T-helper 22 cell (primary cell): ENCODE results near the gene XRCC6.
"Not testable (repeated sequence)": the region's sequence is repeated elsewhere in the genome, so short reads cannot be mapped to it uniquely, and the experiment has no call there.

Experiments
- DNase-seq: peaks from one replicate; pipeline ENCODE4 v3.0.0-alpha.2; 2020; ENCODE audit warnings: low read depth

Gene XRCC6

GRCh38 chr22:41650821-41651220, 29.7 kb downstream of the XRCC6 start:
- DNase-seq: no peak

GRCh38 chr22:41654322-41654721, 33.2 kb downstream of the XRCC6 start:
- DNase-seq: no peak

- no peak for DNase-seq
Observed at GRCh38 chr22:41656556-41656955, 35.5 kb downstream of the XRCC6 start.

- no peak for DNase-seq
Observed at GRCh38 chr22:41657709-41658108, 36.6 kb downstream of the XRCC6 start.

GRCh38 chr22:41658869-41659268, 37.8 kb downstream of the XRCC6 start:
- DNase-seq: no peak

GRCh38 chr22:41659941-41660340, 38.8 kb downstream of the XRCC6 start:
- DNase-seq: no peak

GRCh38 chr22:41660416-41660815, 39.3 kb downstream of the XRCC6 start:
- no peak for DNase-seq

- DNase-seq: no peak
Observed at GRCh38 chr22:41661088-41661487, 40.0 kb downstream of the XRCC6 start.

GRCh38 chr22:41661713-41662112, 40.6 kb downstream of the XRCC6 start:
- DNase-seq: no peak

GRCh38 chr22:41663594-41663993, 42.5 kb downstream of the XRCC6 start:
- not testable (repeated sequence) for DNase-seq

- DNase-seq: no peak
Observed at GRCh38 chr22:41664490-41664889, 43.4 kb downstream of the XRCC6 start.

- DNase-seq: no peak
Observed at GRCh38 chr22:41664951-41665350, 43.9 kb downstream of the XRCC6 start.

GRCh38 chr22:41668971-41669911, 48.1 kb downstream of the XRCC6 start:
- no peak for DNase-seq

GRCh38 chr22:41672096-41672495, 51.0 kb downstream of the XRCC6 start:
- DNase-seq: not testable (repeated sequence)

GRCh38 chr22:41672780-41673509, 51.9 kb downstream of the XRCC6 start:
- no peak for DNase-seq

- no peak for DNase-seq
Observed at GRCh38 chr22:41674846-41675340, 53.8 kb downstream of the XRCC6 start.

- no peak for DNase-seq
Observed at GRCh38 chr22:41676134-41676533, 55.0 kb downstream of the XRCC6 start.

GRCh38 chr22:41681616-41682015, 60.5 kb downstream of the XRCC6 start:
- DNase-seq: no peak

GRCh38 chr22:41682033-41682807, 61.1 kb downstream of the XRCC6 start:
- peak; percentile 71 for DNase-seq

- DNase-seq: no peak
Observed at GRCh38 chr22:41683052-41683451, 62.0 kb downstream of the XRCC6 start.

- no peak for DNase-seq
Observed at GRCh38 chr22:41683616-41684015, 62.5 kb downstream of the XRCC6 start.

GRCh38 chr22:41684194-41684593, 63.1 kb downstream of the XRCC6 start:
- no peak for DNase-seq
